Esophagus squamous epithelium (tissue), 5 donors: ENCODE measurements around the gene SLC5A3. TPM values are rescaled to one million over a fixed set of nuclear protein-coding genes. Genes with fewer than 3 reads are reported as not detected.

Experiments used
- DNase-seq: peaks from one replicate; lab custom pipeline; 2025; lab: John Stamatoyannopoulos, UW
- H3K27ac ChIP-seq, 4 donors: fragments of 200-600 bp; sonication (generic); one replicate each; pipeline ENCODE4 v1.5.1; 2016 to 2019; ENCODE audit warnings: mild to moderate bottlenecking in 1 of 4
- H3K27me3 ChIP-seq, 4 donors: fragments of 200-600 bp; sonication (generic); 1 replicate in 3 of 4; 2 replicates in 1 of 4; pipeline versions ENCODE4 v1.5.1 to v1.6.0; 2017 to 2021; ENCODE audit warnings: antibody characterized with exemption in 1 of 4
- H3K36me3 ChIP-seq, 3 donors: fragments of 200-600 bp; sonication (generic); one replicate each; pipeline ENCODE4 v1.5.1; 2016 to 2019
- H3K4me1 ChIP-seq, 3 donors: fragments of 200-600 bp; sonication (generic); one replicate each; pipeline ENCODE4 v1.5.1; 2017 to 2019
- H3K4me3 ChIP-seq, 4 donors: fragments of 200-600 bp; sonication (generic); 1 replicate in 3 of 4; 2 replicates in 1 of 4; pipeline ENCODE4 v1.5.1; 2016 to 2019; ENCODE audit warnings: mild to moderate bottlenecking in 2 of 4, moderate library complexity in 1 of 4
- H3K9me3 ChIP-seq, 3 donors: fragments of 200-600 bp; sonication (generic); one replicate each; pipeline ENCODE4 v1.5.1; 2016 to 2019
- CTCF ChIP-seq, 6 experiments: fragments of 450-650 bp in 4 of 6; fragments of 200-600 bp in 2 of 6; sonication (generic) in 2 of 6; IDR thresholded peaks; one replicate each; pipeline ENCODE4 v1.5.1; 2016 to 2019; ENCODE audit warnings: antibody characterized with exemption in 6 of 6, mild to moderate bottlenecking in 4 of 6, moderate library complexity in 4 of 6
- POLR2A ChIP-seq, 4 donors: fragments of 450-650 bp; IDR thresholded peaks; one replicate each; pipeline ENCODE4 v1.6.1; 2017; ENCODE audit warnings: antibody characterized with exemption in 4 of 4, mild to moderate bottlenecking in 4 of 4, moderate library complexity in 3 of 4
- WGBS, 2 donors: methylation state at CpG; one replicate each; pipeline ENCODE4 v1.1.5; 2018; 5-methylcytosine and 5-hydroxymethylcytosine counted together
- intact Hi-C: fragments of 100-400 bp; cut with DNase I; formaldehyde crosslinking; loops from one replicate; pipeline ENCODE4 v1.15.0; 2022
- total RNA-seq, 4 donors: library from RNA; depleted of rRNA; stranded (reverse); fragments of >200 nt; gene quantifications; one replicate each; pipeline ENCODE4 v1.1.0, GENCODE V29; 2016
- donor health status: DM: yes; HTN: yes; CAD: no.

The SLC5A3 gene
- total RNA-seq, 4 donors from 2014 or later = 9.0 to 20.0 (median 11.4) TPM

DNA sequence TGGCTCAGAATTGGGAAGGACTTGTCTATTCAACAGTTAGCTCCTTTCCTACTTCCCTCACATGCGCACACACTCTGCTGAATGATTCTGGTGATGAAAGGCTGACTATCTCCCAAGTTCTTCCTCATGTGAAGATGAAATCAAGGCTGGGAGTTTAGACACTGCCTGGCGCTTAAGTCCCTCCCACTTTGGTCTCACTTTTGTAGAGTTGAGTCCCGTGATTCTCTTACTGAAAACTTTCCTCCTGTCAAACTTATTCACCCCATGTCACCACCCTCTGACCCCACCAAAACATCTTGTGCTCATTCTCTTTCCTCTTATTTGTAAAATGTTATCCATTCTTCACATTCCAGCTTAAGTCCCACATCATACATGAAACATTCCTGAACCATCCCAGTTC, 8.4 kb upstream of the SLC5A3 start:
- Histone ChIP-seq H3K27me3 (no peaks in the 10 kb centered on the region), H3K27ac (no peak overlapping the region), H3K36me3 (no peaks in the 10 kb centered on the region), H3K4me1 (no peaks in the 10 kb centered on the region), H3K9me3 (no peaks in the 10 kb centered on the region), H3K4me3 (no peak overlapping the region)
- DNase-seq = no peak
- TF ChIP-seq CTCF (IDR thresholded peaks at IDR 0.05) (no peak), POLR2A (IDR thresholded peaks at IDR 0.05) (no peak)
- 64 to 68% methylated on average over 3 of the region's 3 CpGs for WGBS, 2 donors
- intact Hi-C loops = no loop called here

DNA sequence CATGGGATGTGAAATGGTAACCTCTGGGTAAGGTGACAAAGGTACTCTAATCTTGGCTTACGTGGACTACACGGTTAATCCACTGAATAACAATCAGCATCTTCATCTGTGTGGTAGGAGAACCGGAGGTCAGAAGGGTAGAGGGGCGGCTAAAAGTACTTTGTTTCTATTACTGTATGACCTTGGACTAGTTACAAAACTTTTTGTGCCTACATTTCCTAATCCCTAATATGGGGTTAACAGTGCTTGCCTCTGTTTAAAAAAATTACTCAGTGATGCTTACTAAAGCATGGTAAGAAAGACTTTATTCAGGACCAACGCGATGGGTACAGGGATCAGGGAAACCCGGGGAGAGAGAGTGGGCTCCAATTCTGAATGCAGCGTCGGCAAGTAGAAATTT, 1.7 kb upstream of the SLC5A3 start:
- TF ChIP-seq POLR2A (IDR thresholded peaks at IDR 0.05) (no peak), CTCF (IDR thresholded peaks at IDR 0.05) (no peak)
- Histone ChIP-seq H3K36me3 (no peaks in the 10 kb centered on the region), H3K9me3 (no peaks in the 10 kb centered on the region), H3K27ac (no peak overlapping the region), H3K27me3 (no peaks in the 10 kb centered on the region), H3K4me1 (peaks cover 13 to 33% (median 21%) of the 10 kb centered on the region in 3 donors), H3K4me3 (no peak overlapping the region)
- no peak for DNase-seq
- intact Hi-C loops = loop anchor here (10.0 kb wide), 1 partner anchor 127 kb away; no protein-coding TSS in a partner anchor
- WGBS, 2 donors = 88 to 91% methylated on average over 9 of the region's 9 CpGs

- 55 to 65% methylated on average over 14 to 15 of the region's 32 CpGs for WGBS, 2 donors
These were observed 990 bp upstream of the SLC5A3 start for GRCh38 chr21:34072145-34073031.

GRCh38 chr21:34073749-34074282, 438 bp downstream of the SLC5A3 start:
- no peaks in the 10 kb centered on the region for H3K9me3 ChIP-seq
- TF ChIP-seq CTCF (IDR thresholded peaks at IDR 0.05) = no peak
- no peak for TF ChIP-seq POLR2A (IDR thresholded peaks at IDR 0.05)
- H3K27me3 ChIP-seq = no peaks in the 10 kb centered on the region
- peak overlapping the region; percentile 89 to 94 (median 92) for H3K27ac ChIP-seq
- intact Hi-C loops = loop anchor here (10.0 kb wide), 1 partner anchor 129 kb away; no protein-coding TSS in a partner anchor
- DNase-seq = no peak
- H3K36me3 ChIP-seq = no peaks in the 10 kb centered on the region
- H3K4me3 ChIP-seq = peak overlapping the region; percentile 75 to 95 (median 83)
- H3K4me1 ChIP-seq = peaks cover 13 to 54% (median 23%) of the 10 kb centered on the region in 3 donors
- WGBS, 2 donors = 0 to 2% methylated on average over 11 to 23 of the region's 95 CpGs

More at GRCh38 chr21:34072145-34073031, 990 bp upstream of the SLC5A3 start:
- TF ChIP-seq POLR2A (IDR thresholded peaks at IDR 0.05) = no peak
- TF ChIP-seq CTCF (IDR thresholded peaks at IDR 0.05) = no peak
- no peak for DNase-seq
- peaks cover 13 to 40% (median 23%) of the 10 kb centered on the region in 3 donors for H3K4me1 ChIP-seq
- H3K9me3 ChIP-seq = no peaks in the 10 kb centered on the region
- intact Hi-C loops = loop anchor here (10.0 kb wide), 1 partner anchor 128 kb away; no protein-coding TSS in a partner anchor
- no peaks in the 10 kb centered on the region for H3K36me3 ChIP-seq
- peak overlapping the region; percentile 75 to 95 (median 83) for H3K4me3 ChIP-seq
- H3K27ac ChIP-seq = peak overlapping the region; percentile 89 to 94 (median 92)
- H3K27me3 ChIP-seq = no peaks in the 10 kb centered on the region
